GM18505 (cell line): Measurements from ENCODE around the gene SNUPN.

Experiments
- ATAC-seq: cut with Tn5 transposase; IDR thresholded peaks from one replicate; pipeline ENCODE4 v1.9.1; 2021; ENCODE audit not compliant: unreplicated experiment
- POLR2A ChIP-seq: IDR thresholded peaks from 4 replicates; pipeline ENCODE4 v1.6.1; 2011; ENCODE audit warnings: borderline replicate concordance; ENCODE audit not compliant: insufficient read depth, insufficient read length; ENCODE audit errors: extremely low read depth

SNUPN gene

GRCh38 chr15:75625542-75626347 is at the start of gene SNUPN:
TSS of gene SNUPN (minus strand) at chr15:75625725. CDS start at chr15:75621051, 4,674 bp downstream.
- ATAC-seq, result peak; percentile 65
- peak; percentile 82 for TF ChIP-seq POLR2A

GRCh38 chr15:75674366-75674765 is 48.8 kb upstream of the SNUPN start:
- ATAC-seq, result no peak
- TF ChIP-seq POLR2A, result no peak

- no peak for ATAC-seq
- TF ChIP-seq POLR2A, result no peak
Measured at GRCh38 chr15:75673426-75674235, 48.1 kb upstream of the SNUPN start.

GRCh38 chr15:75672646-75673425 is 47.3 kb upstream of the SNUPN start:
- TF ChIP-seq POLR2A, result no peak
- ATAC-seq, result no peak

- no peak for ATAC-seq
- no peak for TF ChIP-seq POLR2A
Measured at GRCh38 chr15:75671730-75672602, 46.4 kb upstream of the SNUPN start.

GRCh38 chr15:75669879-75670212 is 44.3 kb upstream of the SNUPN start:
- no peak for ATAC-seq
- TF ChIP-seq POLR2A, result no peak

- no peak for TF ChIP-seq POLR2A
- no peak for ATAC-seq
Measured at GRCh38 chr15:75669191-75669878, 43.8 kb upstream of the SNUPN start.

GRCh38 chr15:75666823-75667501 is 41.4 kb upstream of the SNUPN start:
- no peak for ATAC-seq
- TF ChIP-seq POLR2A, result no peak

- no peak for ATAC-seq
- no peak for TF ChIP-seq POLR2A
Measured at GRCh38 chr15:75663931-75664421, 38.5 kb upstream of the SNUPN start.

- TF ChIP-seq POLR2A, result no peak
- no peak for ATAC-seq
Measured at GRCh38 chr15:75662823-75663519, 37.4 kb upstream of the SNUPN start.

- TF ChIP-seq POLR2A, result no peak
- ATAC-seq, result no peak
Measured at GRCh38 chr15:75661756-75662140, 36.2 kb upstream of the SNUPN start.
